Esophagus squamous epithelium (tissue), 5 donors: ENCODE results near the gene SERPINH1. TPM values are rescaled to one million over a fixed set of nuclear protein-coding genes. Genes with fewer than 3 reads are reported as not detected.

ENCODE experiments used
- DNase-seq: peaks from one replicate; lab custom pipeline; 2025; lab: John Stamatoyannopoulos, UW
- H3K27ac ChIP-seq, 4 donors: fragments of 200-600 bp; sonication (generic); one replicate each; pipeline ENCODE4 v1.5.1; 2016 to 2019; ENCODE audit warnings: mild to moderate bottlenecking in 1 of 4
- H3K27me3 ChIP-seq, 4 donors: fragments of 200-600 bp; sonication (generic); 1 replicate in 3 of 4; 2 replicates in 1 of 4; pipeline versions ENCODE4 v1.5.1 to v1.6.0; 2017 to 2021; ENCODE audit warnings: antibody characterized with exemption in 1 of 4
- H3K36me3 ChIP-seq, 3 donors: fragments of 200-600 bp; sonication (generic); one replicate each; pipeline ENCODE4 v1.5.1; 2016 to 2019
- H3K4me1 ChIP-seq, 3 donors: fragments of 200-600 bp; sonication (generic); one replicate each; pipeline ENCODE4 v1.5.1; 2017 to 2019
- H3K4me3 ChIP-seq, 4 donors: fragments of 200-600 bp; sonication (generic); 1 replicate in 3 of 4; 2 replicates in 1 of 4; pipeline ENCODE4 v1.5.1; 2016 to 2019; ENCODE audit warnings: mild to moderate bottlenecking in 2 of 4, moderate library complexity in 1 of 4
- H3K9me3 ChIP-seq, 3 donors: fragments of 200-600 bp; sonication (generic); one replicate each; pipeline ENCODE4 v1.5.1; 2016 to 2019
- CTCF ChIP-seq, 6 experiments: fragments of 450-650 bp in 4 of 6; fragments of 200-600 bp in 2 of 6; sonication (generic) in 2 of 6; IDR thresholded peaks; one replicate each; pipeline ENCODE4 v1.5.1; 2016 to 2019; ENCODE audit warnings: antibody characterized with exemption in 6 of 6, mild to moderate bottlenecking in 4 of 6, moderate library complexity in 4 of 6
- POLR2A ChIP-seq, 4 donors: fragments of 450-650 bp; IDR thresholded peaks; one replicate each; pipeline ENCODE4 v1.6.1; 2017; ENCODE audit warnings: antibody characterized with exemption in 4 of 4, mild to moderate bottlenecking in 4 of 4, moderate library complexity in 3 of 4
- WGBS, 2 donors: methylation state at CpG; one replicate each; pipeline ENCODE4 v1.1.5; 2018; 5-methylcytosine and 5-hydroxymethylcytosine counted together
- intact Hi-C: fragments of 100-400 bp; cut with DNase I; formaldehyde crosslinking; loops from one replicate; pipeline ENCODE4 v1.15.0; 2022
- total RNA-seq, 4 donors: library from RNA; depleted of rRNA; stranded (reverse); fragments of >200 nt; gene quantifications; one replicate each; pipeline ENCODE4 v1.1.0, GENCODE V29; 2016
- donor health status: DM: yes; HTN: yes; CAD: no.

SERPINH1 gene
- total RNA-seq: 10 to 100 TPM; 41.4 to 70.1 (median 46.5) TPM

GRCh38 chr11:75562048-75562835 lies at the start of gene SERPINH1:
SERPINH1 (plus strand) TSS chr11:75562253; CDS start chr11:75566350, 4,097 bp downstream.
- TF ChIP-seq CTCF (IDR thresholded peaks at IDR 0.05) (no peak), POLR2A (IDR thresholded peaks at IDR 0.05) (peak in 2 of 4 donors; percentile 59 to 74)
- peaks cover 0 to 6% (median 0%) of the 10 kb centered on the region in 4 donors for H3K27me3 ChIP-seq
- intact Hi-C loops: no loop called here
- DNase-seq: no peak
- H3K36me3 ChIP-seq: peaks cover 8 to 13% (median 9%) of the 10 kb centered on the region in 3 donors
- 0 to 3% methylated on average over 21 to 38 of the region's 51 CpGs for WGBS, 2 donors
- H3K4me1 ChIP-seq: peaks cover 59 to 98% (median 69%) of the 10 kb centered on the region in 3 donors
- H3K27ac ChIP-seq: peak within 1 kb of the TSS; percentile 95 to 99 (median 96)
- H3K9me3 ChIP-seq: no peaks in the 10 kb centered on the region
- H3K4me3 ChIP-seq: peak within 1 kb of the TSS; percentile 61 to 82 (median 72)

- TF ChIP-seq CTCF (IDR thresholded peaks at IDR 0.05) (no peak), POLR2A (IDR thresholded peaks at IDR 0.05) (no peak)
- Histone ChIP-seq H3K9me3 (no peaks in the 10 kb centered on the region), H3K4me1 (no peaks in the 10 kb centered on the region), H3K36me3 (no peaks in the 10 kb centered on the region), H3K27me3 (no peaks in the 10 kb centered on the region), H3K27ac (no peak overlapping the region), H3K4me3 (no peak overlapping the region)
- no peak for DNase-seq
- 53 to 54% methylated on average over 3 to 5 of the region's 5 CpGs for WGBS, 2 donors
- intact Hi-C loops: no loop called here
Observed at GRCh38 chr11:75513250-75513649, 48.8 kb upstream of the SERPINH1 start.

GRCh38 chr11:75514596-75514995 lies 47.5 kb upstream of the SERPINH1 start:
- no peak for DNase-seq
- no peak overlapping the region for H3K27ac ChIP-seq
- no peak for TF ChIP-seq CTCF (IDR thresholded peaks at IDR 0.05)
- no peak for TF ChIP-seq POLR2A (IDR thresholded peaks at IDR 0.05)
- no peaks in the 10 kb centered on the region for H3K9me3 ChIP-seq
- no peaks in the 10 kb centered on the region for H3K36me3 ChIP-seq
- no peaks in the 10 kb centered on the region for H3K4me1 ChIP-seq
- no peaks in the 10 kb centered on the region for H3K27me3 ChIP-seq
- intact Hi-C loops: no loop called here
- H3K4me3 ChIP-seq: no peak overlapping the region

GRCh38 chr11:75516140-75516539 lies 45.9 kb upstream of the SERPINH1 start:
- no peak for TF ChIP-seq POLR2A (IDR thresholded peaks at IDR 0.05)
- H3K4me1 ChIP-seq: no peaks in the 10 kb centered on the region
- H3K27ac ChIP-seq: no peak overlapping the region
- H3K27me3 ChIP-seq: no peaks in the 10 kb centered on the region
- no peak for DNase-seq
- H3K4me3 ChIP-seq: no peak overlapping the region
- 92 to 100% methylated on average over 3 of the region's 3 CpGs for WGBS, 2 donors
- intact Hi-C loops: no loop called here
- no peaks in the 10 kb centered on the region for H3K9me3 ChIP-seq
- no peaks in the 10 kb centered on the region for H3K36me3 ChIP-seq

GRCh38 chr11:75516886-75517285 lies 45.2 kb upstream of the SERPINH1 start:
- TF ChIP-seq POLR2A (IDR thresholded peaks at IDR 0.05): no peak
- TF ChIP-seq CTCF (IDR thresholded peaks at IDR 0.05): no peak
- intact Hi-C loops: no loop called here
- no peak for DNase-seq
- no peaks in the 10 kb centered on the region for H3K4me1 ChIP-seq
- no peaks in the 10 kb centered on the region for H3K27me3 ChIP-seq
- no peaks in the 10 kb centered on the region for H3K9me3 ChIP-seq
- H3K27ac ChIP-seq: no peak overlapping the region
- no peak overlapping the region for H3K4me3 ChIP-seq
- no peaks in the 10 kb centered on the region for H3K36me3 ChIP-seq
- 84% methylated on average over 4 to 7 of the region's 7 CpGs for WGBS, 2 donors
